HepG2 (cell line): Measurements from ENCODE around the gene SEMA4C. TPM values are rescaled to one million over a fixed set of nuclear protein-coding genes. Genes with fewer than 3 reads are reported as not detected.

Experiments used
- BCL6 ChIP-seq: IDR thresholded peaks from 2 replicates; pipeline ENCODE4 v1.6.1; 2016; ENCODE audit warnings: missing genetic modification reagents, missing compliant biosample characterization
- DMTF1 ChIP-seq: sonication (generic); formaldehyde crosslinking; IDR thresholded peaks from 2 replicates; pipeline ENCODE4 v1.4.0; 2020; ENCODE audit warnings: mild to moderate bottlenecking, missing genetic modification reagents
- GMEB1 ChIP-seq: sonication (generic); formaldehyde crosslinking; IDR thresholded peaks from 2 replicates; pipeline ENCODE4 v1.5.1; 2020; ENCODE audit warnings: missing genetic modification reagents, mild to moderate bottlenecking, borderline replicate concordance
- HDAC1 ChIP-seq: sonication (generic); formaldehyde crosslinking; IDR thresholded peaks from 2 replicates; pipeline ENCODE4 v1.5.1; 2020; ENCODE audit warnings: mild to moderate bottlenecking, missing genetic modification reagents
- MED8 ChIP-seq: sonication (generic); formaldehyde crosslinking; IDR thresholded peaks from 2 replicates; pipeline ENCODE4 v1.8.1; 2023; ENCODE audit warnings: mild to moderate bottlenecking, missing genetic modification reagents; ENCODE audit not compliant: insufficient replicate concordance
- PAXIP1 ChIP-seq: sonication (generic); formaldehyde crosslinking; conservative IDR thresholded peaks from 2 replicates; pipeline ENCODE4 v1.4.0; 2020; ENCODE audit warnings: mild to moderate bottlenecking, missing genetic modification reagents, moderate library complexity
- PHF20 ChIP-seq: sonication (generic); formaldehyde crosslinking; IDR thresholded peaks from 2 replicates; pipeline ENCODE4 v1.5.0; 2020; ENCODE audit warnings: mild to moderate bottlenecking, missing genetic modification reagents
- POLR2G ChIP-seq: fragments of 200-400 bp; formaldehyde crosslinking; IDR thresholded peaks from 2 replicates; pipeline ENCODE4 v1.6.1; 2018; ENCODE audit warnings: mild to moderate bottlenecking, low read depth, low read length, moderate library complexity
- RBFOX2 ChIP-seq: fragments of 200-400 bp; formaldehyde crosslinking; IDR thresholded peaks from 2 replicates; pipeline ENCODE4 v1.6.1; 2017; ENCODE audit warnings: low read depth, mild to moderate bottlenecking, low read length
- SAP130 ChIP-seq: IDR thresholded peaks from 2 replicates; pipeline ENCODE4 v1.6.1; 2016; ENCODE audit warnings: low read depth
- SMAD9 ChIP-seq: sonication (generic); formaldehyde crosslinking; IDR thresholded peaks from 2 replicates; pipeline ENCODE4 v1.5.1; 2020; ENCODE audit warnings: mild to moderate bottlenecking, missing genetic modification reagents
- TFDP1 ChIP-seq: IDR thresholded peaks from 2 replicates; pipeline ENCODE4 v1.6.1; 2016; ENCODE audit warnings: missing compliant biosample characterization, missing genetic modification reagents, borderline replicate concordance
- TGIF2 ChIP-seq: IDR thresholded peaks from 2 replicates; pipeline ENCODE4 v1.6.1; 2016; ENCODE audit warnings: control low read depth, missing compliant biosample characterization
- ZBTB7B ChIP-seq: sonication (generic); formaldehyde crosslinking; IDR thresholded peaks from 2 replicates; pipeline ENCODE4 v1.4.0; 2020; ENCODE audit warnings: missing genetic modification reagents
- ZFP1 ChIP-seq: IDR thresholded peaks from 2 replicates; pipeline ENCODE4 v1.6.1; 2016
- ZNF639 ChIP-seq: conservative IDR thresholded peaks from 2 replicates; pipeline ENCODE4 v1.6.1; 2018; ENCODE audit warnings: missing genetic modification reagents
- ZNF709 ChIP-seq: sonication (generic); formaldehyde crosslinking; IDR thresholded peaks from 2 replicates; pipeline ENCODE4 v1.5.0; 2020; ENCODE audit warnings: mild to moderate bottlenecking, missing genetic modification reagents
- ZNF777 ChIP-seq: sonication (generic); formaldehyde crosslinking; IDR thresholded peaks from 2 replicates; pipeline ENCODE4 v1.4.0; 2020; ENCODE audit warnings: missing genetic modification reagents
- ZSCAN22 ChIP-seq: sonication (generic); formaldehyde crosslinking; IDR thresholded peaks from 2 replicates; pipeline ENCODE4 v1.4.0; 2020; ENCODE audit warnings: mild to moderate bottlenecking, missing genetic modification reagents
- polyA plus RNA-seq, 8 experiments: library from polyadenylated mRNA; depleted of rRNA in 3 of 8; stranded (reverse) in 7 of 8; unstranded in 1 of 8; fragments of >200 nt; fragmentation: Illumina TruSeq in 4 of 8; extraction: Trizol in 4 of 8; gene quantifications; 2 replicates each; pipeline versions ENCODE4 v1.2.1 to v1.2.3, GENCODE V29; 2011 to 2016; ENCODE audit warnings: low read depth in 4 of 8, missing spikeins in 1 of 8, mixed read lengths in 1 of 8; ENCODE audit not compliant: insufficient read depth in 1 of 8
- total RNA-seq, 5 experiments: library from RNA; depleted of rRNA; stranded (reverse); fragments of >200 nt; fragmentation: Illumina TruSeq; extraction: Trizol; gene quantifications; 2 replicates each; pipeline ENCODE4 v1.2.3, GENCODE V29; 2016; ENCODE audit warnings: low read depth in 1 of 5

The SEMA4C gene
- total and polyA plus RNA-seq, 2 of the 13 experiments (the other 11 are each of a cell fraction or from before 2014, with no cell fraction given) = 25.9 to 46.6 TPM

- TF ChIP-seq GMEB1 (CRISPR knock-in tag) (peak; percentile 65; the same call in 1 of the 2 replicates), POLR2G (peak; percentile 62), ZSCAN22 (CRISPR knock-in tag) (0 out of 2 replicates have a peak, but pooled peaks have one; percentile 11), PHF20 (no peak), RBFOX2 (peak; percentile 37; the same call in 1 of the 2 replicates), TFDP1 (CRISPR knock-in tag) (peak; percentile 31; the same call in 1 of the 2 replicates), ZNF777 (CRISPR knock-in tag) (peak; percentile 66), SAP130 (peak; percentile 79), TGIF2 (0 out of 2 replicates have a peak, but pooled peaks have one; percentile 3), MED8 (peak; percentile 20), SMAD9 (no peak), ZBTB7B (CRISPR knock-in tag) (peak; percentile 23; the same call in 1 of the 2 replicates), ZNF639 (CRISPR knock-in tag) (0 out of 2 replicates have a peak, but pooled peaks have one; percentile 17), DMTF1 (no peak), BCL6 (0 out of 2 replicates have a peak, but pooled peaks have one; percentile 22), PAXIP1 (CRISPR knock-in tag) (peak; percentile 54; the same call in 1 of the 2 replicates), ZFP1 (no peak), ZNF709 (CRISPR knock-in tag) (peak; percentile 63; the same call in 1 of the 2 replicates), HDAC1 (CRISPR knock-in tag) (0 out of 2 replicates have a peak, but pooled peaks have one; percentile 38)
Measured at GRCh38 chr2:96869822-96870625, at the start of gene SEMA4C (continued).
